Esophagus squamous epithelium (tissue), 5 donors: ENCODE results near the gene ACVR2B. TPM values are rescaled to one million over a fixed set of nuclear protein-coding genes. Genes with fewer than 3 reads are reported as not detected.

ENCODE experiments used
- DNase-seq: peaks from one replicate; lab custom pipeline; 2025; lab: John Stamatoyannopoulos, UW
- H3K27ac ChIP-seq, 4 donors: fragments of 200-600 bp; sonication (generic); one replicate each; pipeline ENCODE4 v1.5.1; 2016 to 2019; ENCODE audit warnings: mild to moderate bottlenecking in 1 of 4
- H3K27me3 ChIP-seq, 4 donors: fragments of 200-600 bp; sonication (generic); 1 replicate in 3 of 4; 2 replicates in 1 of 4; pipeline versions ENCODE4 v1.5.1 to v1.6.0; 2017 to 2021; ENCODE audit warnings: antibody characterized with exemption in 1 of 4
- H3K36me3 ChIP-seq, 3 donors: fragments of 200-600 bp; sonication (generic); one replicate each; pipeline ENCODE4 v1.5.1; 2016 to 2019
- H3K4me1 ChIP-seq, 3 donors: fragments of 200-600 bp; sonication (generic); one replicate each; pipeline ENCODE4 v1.5.1; 2017 to 2019
- H3K4me3 ChIP-seq, 4 donors: fragments of 200-600 bp; sonication (generic); 1 replicate in 3 of 4; 2 replicates in 1 of 4; pipeline ENCODE4 v1.5.1; 2016 to 2019; ENCODE audit warnings: mild to moderate bottlenecking in 2 of 4, moderate library complexity in 1 of 4
- H3K9me3 ChIP-seq, 3 donors: fragments of 200-600 bp; sonication (generic); one replicate each; pipeline ENCODE4 v1.5.1; 2016 to 2019
- POLR2A ChIP-seq, 4 donors: fragments of 450-650 bp; IDR thresholded peaks; one replicate each; pipeline ENCODE4 v1.6.1; 2017; ENCODE audit warnings: antibody characterized with exemption in 4 of 4, mild to moderate bottlenecking in 4 of 4, moderate library complexity in 3 of 4
- WGBS, 2 donors: methylation state at CpG; one replicate each; pipeline ENCODE4 v1.1.5; 2018; 5-methylcytosine and 5-hydroxymethylcytosine counted together
- intact Hi-C: fragments of 100-400 bp; cut with DNase I; formaldehyde crosslinking; loops from one replicate; pipeline ENCODE4 v1.15.0; 2022
- total RNA-seq, 4 donors: library from RNA; depleted of rRNA; stranded (reverse); fragments of >200 nt; gene quantifications; one replicate each; pipeline ENCODE4 v1.1.0, GENCODE V29; 2016
- TF ChIP-seq, protein P1 (sequence below), 6 experiments: fragments of 450-650 bp in 4 of 6; fragments of 200-600 bp in 2 of 6; sonication (generic) in 2 of 6; IDR thresholded peaks; one replicate each; pipeline ENCODE4 v1.5.1; 2016 to 2019; ENCODE audit warnings: antibody characterized with exemption in 6 of 6, mild to moderate bottlenecking in 4 of 6, moderate library complexity in 4 of 6
- donor health status: DM: yes; HTN: yes; CAD: no.

ACVR2B gene
- total RNA-seq, 4 donors from 2014 or later, result 1.1 to 4.0 (median 2.4) TPM

DNA sequence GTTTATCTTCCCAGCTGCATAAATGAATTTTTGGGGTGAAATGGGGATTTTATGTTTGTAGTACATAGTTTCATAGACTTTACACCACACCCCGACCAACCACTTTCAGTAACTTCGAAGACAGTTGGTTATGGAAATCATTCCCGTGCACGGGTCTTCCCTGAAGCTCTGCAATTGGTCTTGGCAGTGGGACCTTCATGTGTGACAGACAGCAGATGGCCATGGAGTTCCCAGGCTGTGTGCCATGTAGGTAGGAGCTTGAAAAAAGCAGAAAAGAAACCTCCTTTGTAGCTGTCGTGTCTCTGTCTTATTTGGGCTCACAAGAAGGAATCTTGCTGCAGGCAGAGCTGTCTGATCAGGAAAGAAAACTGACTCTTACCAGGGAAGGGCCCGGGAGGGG is 68.3 kb downstream of the ACVR2B start:
- H3K36me3 ChIP-seq, result peaks cover 0 to 41% (median 0%) of the 10 kb centered on the region in 3 donors

DNA sequence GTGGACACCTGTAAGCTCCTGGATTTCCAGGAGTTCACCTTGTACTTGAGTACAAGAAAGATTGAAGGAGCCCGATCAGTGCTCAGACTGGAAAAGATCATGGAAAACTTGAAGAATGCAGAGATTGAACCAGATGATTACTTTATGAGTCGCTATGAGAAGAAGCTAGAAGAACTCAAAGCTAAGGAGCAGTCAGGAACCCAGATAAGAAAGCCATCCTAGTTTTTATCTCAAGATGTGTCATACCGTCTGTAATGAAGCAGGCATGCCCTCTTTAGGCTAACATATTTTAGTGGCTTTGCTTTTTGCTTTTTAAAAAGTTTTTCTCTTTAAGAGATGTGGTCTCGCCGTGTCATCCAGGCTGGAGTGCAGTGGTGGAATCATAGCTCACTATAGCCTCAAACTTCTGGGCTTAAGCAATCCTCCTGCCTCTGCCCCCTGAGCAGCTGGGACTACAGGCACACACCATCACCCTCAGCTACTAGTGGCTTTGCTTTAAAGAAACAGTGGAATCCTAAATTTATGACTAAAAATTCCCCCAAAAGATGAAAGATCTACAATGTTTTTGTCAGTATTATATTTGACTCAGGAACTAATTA is 70.5 kb downstream of the ACVR2B start:
- DNase-seq, result no peak
- H3K9me3 ChIP-seq, result no peaks in the 10 kb centered on the region
- no peaks in the 10 kb centered on the region for H3K27me3 ChIP-seq
- H3K27ac ChIP-seq, result no peak overlapping the region
- 90 to 94% methylated on average over 5 of the region's 5 CpGs for WGBS, 2 donors
- H3K4me1 ChIP-seq, result no peaks in the 10 kb centered on the region
- intact Hi-C loops, result loop anchor here (5.0 kb wide), 1 partner anchor 128 kb away; no protein-coding TSS in a partner anchor
- peaks cover 0 to 48% (median 0%) of the 10 kb centered on the region in 3 donors for H3K36me3 ChIP-seq
- H3K4me3 ChIP-seq, result no peak overlapping the region
- TF ChIP-seq POLR2A (IDR thresholded peaks at IDR 0.05), result no peak
- TF ChIP-seq, protein P1, sequence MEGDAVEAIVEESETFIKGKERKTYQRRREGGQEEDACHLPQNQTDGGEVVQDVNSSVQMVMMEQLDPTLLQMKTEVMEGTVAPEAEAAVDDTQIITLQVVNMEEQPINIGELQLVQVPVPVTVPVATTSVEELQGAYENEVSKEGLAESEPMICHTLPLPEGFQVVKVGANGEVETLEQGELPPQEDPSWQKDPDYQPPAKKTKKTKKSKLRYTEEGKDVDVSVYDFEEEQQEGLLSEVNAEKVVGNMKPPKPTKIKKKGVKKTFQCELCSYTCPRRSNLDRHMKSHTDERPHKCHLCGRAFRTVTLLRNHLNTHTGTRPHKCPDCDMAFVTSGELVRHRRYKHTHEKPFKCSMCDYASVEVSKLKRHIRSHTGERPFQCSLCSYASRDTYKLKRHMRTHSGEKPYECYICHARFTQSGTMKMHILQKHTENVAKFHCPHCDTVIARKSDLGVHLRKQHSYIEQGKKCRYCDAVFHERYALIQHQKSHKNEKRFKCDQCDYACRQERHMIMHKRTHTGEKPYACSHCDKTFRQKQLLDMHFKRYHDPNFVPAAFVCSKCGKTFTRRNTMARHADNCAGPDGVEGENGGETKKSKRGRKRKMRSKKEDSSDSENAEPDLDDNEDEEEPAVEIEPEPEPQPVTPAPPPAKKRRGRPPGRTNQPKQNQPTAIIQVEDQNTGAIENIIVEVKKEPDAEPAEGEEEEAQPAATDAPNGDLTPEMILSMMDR (IDR thresholded peaks at IDR 0.05), result no peak

More for the DNA sequence above, 68.3 kb downstream of the ACVR2B start:
- Histone ChIP-seq H3K4me3 (no peak overlapping the region), H3K9me3 (no peaks in the 10 kb centered on the region), H3K27ac (no peak overlapping the region), H3K4me1 (no peaks in the 10 kb centered on the region), H3K27me3 (no peaks in the 10 kb centered on the region)
- intact Hi-C loops, result loop anchor here (5.0 kb wide), 1 partner anchor 130 kb away; no protein-coding TSS in a partner anchor
- 89 to 93% methylated on average over 6 of the region's 6 CpGs for WGBS, 2 donors
- no peak for DNase-seq
- no peak for TF ChIP-seq POLR2A (IDR thresholded peaks at IDR 0.05)
- TF ChIP-seq, protein P1 (IDR thresholded peaks at IDR 0.05), result no peak

DNA sequence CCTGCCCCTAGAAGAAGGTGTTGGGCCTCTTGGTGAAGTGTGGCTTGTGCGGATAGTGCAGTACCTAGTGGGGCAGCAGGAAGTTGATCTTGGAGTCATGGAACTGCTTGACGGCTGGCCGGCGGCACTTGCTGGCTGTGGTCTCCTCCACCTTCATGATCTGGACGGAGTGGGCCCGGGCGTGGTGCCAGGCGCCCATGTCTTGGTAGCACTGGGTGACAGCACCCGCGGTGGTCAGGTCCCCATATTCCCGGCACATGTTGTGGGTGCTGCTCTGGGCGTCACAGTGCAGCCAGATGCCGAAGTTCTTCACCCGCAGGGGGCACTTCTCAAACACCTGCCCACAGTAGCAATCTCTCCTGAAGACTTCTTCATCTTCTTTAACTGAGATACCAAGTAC is 73.1 kb downstream of the ACVR2B start:
- H3K27me3 ChIP-seq, result no peaks in the 10 kb centered on the region
- no peak overlapping the region for H3K27ac ChIP-seq
- intact Hi-C loops, result no loop called here
- H3K4me3 ChIP-seq, result no peak overlapping the region
- no peaks in the 10 kb centered on the region for H3K9me3 ChIP-seq
- TF ChIP-seq, protein P1 (IDR thresholded peaks at IDR 0.05), result no peak
- no peak for TF ChIP-seq POLR2A (IDR thresholded peaks at IDR 0.05)
- no peaks in the 10 kb centered on the region for H3K4me1 ChIP-seq
- H3K36me3 ChIP-seq, result peaks cover 0 to 48% (median 0%) of the 10 kb centered on the region in 3 donors
- DNase-seq, result no peak
- WGBS, 2 donors, result 69 to 100% methylated on average over 1 to 3 of the region's 14 CpGs

DNA sequence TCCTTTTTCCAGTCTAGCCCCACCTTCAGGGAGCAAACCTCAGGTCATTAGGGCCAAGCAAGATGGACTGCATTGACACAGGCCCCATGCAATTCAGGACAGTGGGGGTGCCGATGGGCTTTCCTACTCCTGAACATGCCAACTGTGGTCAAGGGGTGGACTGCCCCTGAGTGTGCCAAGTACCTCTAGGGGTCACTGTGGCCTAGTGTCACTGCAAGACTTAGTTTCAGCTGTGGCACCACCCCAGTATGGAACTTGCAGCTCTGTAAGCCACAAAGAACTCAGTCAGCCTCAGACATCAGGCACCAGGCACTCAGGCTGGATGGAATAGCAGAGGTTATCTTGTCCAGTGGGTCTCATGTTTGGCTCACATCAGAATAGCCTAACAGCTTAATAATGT is 74.8 kb downstream of the ACVR2B start:
- WGBS, 2 donors, result 100% methylated on average over 1 of the region's 1 CpG; no CpG with 5 or more reads in 1 of the 2 donors
- H3K27ac ChIP-seq, result no peak overlapping the region
- no peaks in the 10 kb centered on the region for H3K27me3 ChIP-seq
- H3K4me3 ChIP-seq, result no peak overlapping the region
- no peak for DNase-seq
- intact Hi-C loops, result no loop called here
- TF ChIP-seq POLR2A (IDR thresholded peaks at IDR 0.05), result no peak
- TF ChIP-seq, protein P1 (IDR thresholded peaks at IDR 0.05), result no peak
- H3K9me3 ChIP-seq, result no peaks in the 10 kb centered on the region
- no peaks in the 10 kb centered on the region for H3K4me1 ChIP-seq
- H3K36me3 ChIP-seq, result peaks cover 0 to 43% (median 0%) of the 10 kb centered on the region in 3 donors

DNA sequence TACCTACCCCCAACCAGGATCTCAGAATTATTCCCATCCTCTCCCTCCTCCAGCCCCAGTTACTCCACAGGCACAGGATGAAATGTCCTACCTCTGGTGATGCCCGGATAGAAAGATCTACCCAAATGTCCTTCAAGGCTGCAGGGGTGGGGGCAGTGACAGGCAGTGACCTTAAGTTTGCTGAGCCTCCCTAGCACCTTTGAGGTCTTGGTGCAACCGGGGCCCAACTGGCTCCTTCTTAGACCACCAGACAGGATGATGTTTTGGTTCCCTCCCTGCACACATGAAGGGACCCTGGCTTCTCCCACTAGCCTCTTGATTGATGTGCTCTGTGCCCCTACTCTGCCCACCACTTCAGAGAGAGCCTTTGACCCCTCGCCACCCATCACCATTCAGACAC is 78.8 kb downstream of the ACVR2B start:
- WGBS, 2 donors, result 80 to 91% methylated on average over 1 to 3 of the region's 3 CpGs
- TF ChIP-seq, protein P1 (IDR thresholded peaks at IDR 0.05), result no peak
- no peak for TF ChIP-seq POLR2A (IDR thresholded peaks at IDR 0.05)
- intact Hi-C loops, result no loop called here
- peaks cover 0 to 16% (median 0%) of the 10 kb centered on the region in 3 donors for H3K36me3 ChIP-seq
- no peak for DNase-seq
- H3K4me1 ChIP-seq, result no peaks in the 10 kb centered on the region
- H3K9me3 ChIP-seq, result no peaks in the 10 kb centered on the region
- no peak overlapping the region for H3K4me3 ChIP-seq
- H3K27ac ChIP-seq, result no peak overlapping the region
- H3K27me3 ChIP-seq, result no peaks in the 10 kb centered on the region
